Measurements from ENCODE around the gene PHF1. TPM values are rescaled to one million over a fixed set of nuclear protein-coding genes. Genes with fewer than 3 reads are reported as not detected.

The PHF1 gene
- total and polyA plus RNA-seq, 2 donors (not counting 1 experiment from before 2014, with no cell fraction given), result 198 to 365 TPM

DNA sequence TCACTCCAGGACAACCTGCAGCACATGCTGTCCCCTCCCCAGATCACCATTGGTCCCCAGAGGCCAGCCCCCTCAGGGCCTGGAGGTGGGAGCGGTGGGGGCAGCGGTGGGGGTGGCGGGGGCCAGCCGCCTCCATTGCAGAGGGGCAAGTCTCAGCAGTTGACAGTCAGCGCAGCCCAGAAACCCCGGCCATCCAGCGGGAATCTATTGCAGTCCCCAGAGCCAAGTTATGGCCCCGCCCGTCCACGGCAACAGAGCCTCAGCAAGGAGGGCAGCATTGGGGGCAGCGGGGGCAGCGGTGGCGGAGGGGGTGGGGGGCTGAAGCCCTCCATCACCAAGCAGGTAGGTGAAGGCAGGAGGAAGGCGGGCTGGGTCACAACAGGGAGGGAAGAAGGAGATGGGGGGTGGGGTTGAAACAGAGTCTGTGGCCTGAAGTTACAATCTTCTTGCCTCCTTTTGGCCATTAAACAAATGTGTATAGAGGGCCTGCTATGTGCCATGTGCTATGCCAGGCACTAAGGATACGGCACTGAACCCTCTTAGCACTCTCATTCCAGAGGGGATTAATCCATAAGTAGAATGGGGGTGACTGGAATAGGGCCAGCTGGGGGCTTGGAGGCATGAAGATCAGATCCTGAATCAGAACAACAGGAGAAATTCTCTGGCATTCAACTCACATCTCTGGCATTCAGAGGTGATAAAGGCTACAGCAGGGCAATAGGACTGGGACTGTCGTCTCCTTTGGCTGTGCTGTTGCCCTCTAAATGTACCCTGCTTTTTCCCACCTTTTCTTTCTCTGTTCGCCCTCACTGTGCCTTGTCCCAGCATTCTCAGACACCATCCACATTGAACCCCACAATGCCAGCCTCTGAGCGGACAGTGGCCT is 33.0 kb downstream of the PHF1 start:
- ChIA-PET CTCF (no interaction called here), POLR2A (no interaction called here)
- DNase-seq (no peak), ATAC-seq (ENCODE audit: low read depth) (no peak)
- intact Hi-C loops (cut with micrococcal nuclease), result no loop called here
- Mint-ChIP-seq H3K9me3 (ENCODE audit: insufficient read depth) (no peaks in the 10 kb centered on the region), H3K27me3 (no peaks in the 10 kb centered on the region), H3K4me3 (no peak overlapping the region), H3K4me1 (no peaks in the 10 kb centered on the region), H3K27ac (no peak overlapping the region)
- no peaks in the 10 kb centered on the region for H3K27me3 ChIP-seq (replicated peaks in 1 of 4; ENCODE audit: control extremely low read depth in 1 of 4, control insufficient read depth in 3 of 4, insufficient read depth in 4 of 4, low read length in 3 of 4)
- no peaks in the 10 kb centered on the region for H3K79me2 ChIP-seq (ENCODE audit: control insufficient read depth, insufficient read depth, low read length)
- H3K9me3 ChIP-seq (ENCODE audit: control extremely low read depth in 1 of 3, control insufficient read depth in 2 of 3, insufficient read depth in 1 of 3, low read length in 2 of 3), result no peaks in the 10 kb centered on the region
- WGBS (ENCODE audit: insufficient coverage), result 95% methylated on average over 8 of the region's 18 CpGs
- H2AFZ ChIP-seq (ENCODE audit: insufficient read depth, low read depth, low read length, poor library complexity, severe bottlenecking), result no peak overlapping the region
- no peaks in the 10 kb centered on the region for H3K4me1 ChIP-seq (ENCODE audit: control insufficient read depth in 2 of 2, insufficient read depth in 2 of 2, low read length in 2 of 2)
- H3K36me3 ChIP-seq (replicated peaks in 1 of 2; ENCODE audit: control extremely low read depth in 1 of 2, control insufficient read depth in 1 of 2, extremely low read depth in 1 of 2, insufficient read depth in 2 of 2, low read length in 1 of 2), result peaks cover 0 to 44% of the 10 kb centered on the region in 2 experiments
- no peak overlapping the region for H3K9ac ChIP-seq (ENCODE audit: low read length)
- H3K27ac ChIP-seq (ENCODE audit: low read length in 2 of 2), result no peak overlapping the region
- H4K20me1 ChIP-seq (ENCODE audit: control insufficient read depth, insufficient read depth, low read length, poor library complexity, severe bottlenecking), result no peaks in the 10 kb centered on the region
- no peak for TF ChIP-seq EZH2 (IDR thresholded peaks at IDR 0.05; ENCODE audit: borderline replicate concordance, insufficient read depth, low read depth, low read length, poor library complexity, severe bottlenecking)
- TF ChIP-seq, protein P1, sequence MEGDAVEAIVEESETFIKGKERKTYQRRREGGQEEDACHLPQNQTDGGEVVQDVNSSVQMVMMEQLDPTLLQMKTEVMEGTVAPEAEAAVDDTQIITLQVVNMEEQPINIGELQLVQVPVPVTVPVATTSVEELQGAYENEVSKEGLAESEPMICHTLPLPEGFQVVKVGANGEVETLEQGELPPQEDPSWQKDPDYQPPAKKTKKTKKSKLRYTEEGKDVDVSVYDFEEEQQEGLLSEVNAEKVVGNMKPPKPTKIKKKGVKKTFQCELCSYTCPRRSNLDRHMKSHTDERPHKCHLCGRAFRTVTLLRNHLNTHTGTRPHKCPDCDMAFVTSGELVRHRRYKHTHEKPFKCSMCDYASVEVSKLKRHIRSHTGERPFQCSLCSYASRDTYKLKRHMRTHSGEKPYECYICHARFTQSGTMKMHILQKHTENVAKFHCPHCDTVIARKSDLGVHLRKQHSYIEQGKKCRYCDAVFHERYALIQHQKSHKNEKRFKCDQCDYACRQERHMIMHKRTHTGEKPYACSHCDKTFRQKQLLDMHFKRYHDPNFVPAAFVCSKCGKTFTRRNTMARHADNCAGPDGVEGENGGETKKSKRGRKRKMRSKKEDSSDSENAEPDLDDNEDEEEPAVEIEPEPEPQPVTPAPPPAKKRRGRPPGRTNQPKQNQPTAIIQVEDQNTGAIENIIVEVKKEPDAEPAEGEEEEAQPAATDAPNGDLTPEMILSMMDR (IDR thresholded peaks at IDR 0.05), result no peak
- no peak overlapping the region for H3K4me3 ChIP-seq (ENCODE audit: control extremely low read depth in 1 of 5, extremely low read depth in 1 of 5, insufficient read depth in 1 of 5, low read depth in 2 of 5, low read length in 4 of 5)
- H3K4me2 ChIP-seq (replicated peaks; ENCODE audit: low read depth, low read length, poor library complexity, severe bottlenecking), result no peak overlapping the region

DNA sequence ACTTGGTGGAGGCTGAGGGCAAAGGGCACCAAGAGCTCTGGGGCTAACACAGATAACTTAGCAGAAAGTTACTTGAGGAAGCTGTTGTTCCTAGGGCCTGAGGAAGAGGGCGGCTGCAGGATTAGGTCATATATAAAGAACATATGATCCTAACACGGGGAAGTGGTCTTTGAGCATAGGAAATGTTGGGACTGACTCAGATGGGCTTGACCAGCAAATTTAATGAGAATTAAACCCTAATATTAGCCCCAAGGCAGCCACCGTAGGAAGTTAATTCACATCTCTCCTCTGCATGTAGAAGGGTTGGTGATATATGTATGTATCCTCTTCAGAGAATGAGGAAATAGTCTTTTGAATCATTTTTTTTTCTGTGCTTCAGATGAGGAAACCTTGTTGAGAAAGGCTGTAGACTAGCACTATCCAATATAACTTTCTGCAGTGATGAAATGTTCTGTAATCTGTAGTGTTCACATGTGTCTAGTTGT is 34.3 kb downstream of the PHF1 start:
- ATAC-seq (ENCODE audit: low read depth) (no peak), DNase-seq (no peak)
- H3K9ac ChIP-seq (ENCODE audit: low read length), result no peak overlapping the region
- H3K4me2 ChIP-seq (replicated peaks; ENCODE audit: low read depth, low read length, poor library complexity, severe bottlenecking), result no peak overlapping the region
- ChIA-PET POLR2A (no interaction called here), CTCF (no interaction called here)
- Mint-ChIP-seq H3K4me3 (no peak overlapping the region), H3K9me3 (ENCODE audit: insufficient read depth) (no peaks in the 10 kb centered on the region), H3K4me1 (no peaks in the 10 kb centered on the region), H3K27me3 (no peaks in the 10 kb centered on the region), H3K27ac (no peak overlapping the region)
- no peak overlapping the region for H3K27ac ChIP-seq (ENCODE audit: low read length in 2 of 2)
- no peak overlapping the region for H2AFZ ChIP-seq (ENCODE audit: insufficient read depth, low read depth, low read length, poor library complexity, severe bottlenecking)
- no peaks in the 10 kb centered on the region for H3K79me2 ChIP-seq (ENCODE audit: control insufficient read depth, insufficient read depth, low read length)
- WGBS (ENCODE audit: insufficient coverage), result 70% methylated on average over 2 of the region's 3 CpGs
- TF ChIP-seq, protein P1 (IDR thresholded peaks at IDR 0.05), result no peak
- no peak for TF ChIP-seq EZH2 (IDR thresholded peaks at IDR 0.05; ENCODE audit: borderline replicate concordance, insufficient read depth, low read depth, low read length, poor library complexity, severe bottlenecking)
- no peaks in the 10 kb centered on the region for H3K27me3 ChIP-seq (replicated peaks in 1 of 4; ENCODE audit: control extremely low read depth in 1 of 4, control insufficient read depth in 3 of 4, insufficient read depth in 4 of 4, low read length in 3 of 4)
- intact Hi-C loops (cut with micrococcal nuclease), result no loop called here
- peaks cover 0 to 40% of the 10 kb centered on the region in 2 experiments for H3K36me3 ChIP-seq (replicated peaks in 1 of 2; ENCODE audit: control extremely low read depth in 1 of 2, control insufficient read depth in 1 of 2, extremely low read depth in 1 of 2, insufficient read depth in 2 of 2, low read length in 1 of 2)
- H3K4me1 ChIP-seq (ENCODE audit: control insufficient read depth in 2 of 2, insufficient read depth in 2 of 2, low read length in 2 of 2), result no peaks in the 10 kb centered on the region
- H4K20me1 ChIP-seq (ENCODE audit: control insufficient read depth, insufficient read depth, low read length, poor library complexity, severe bottlenecking), result no peaks in the 10 kb centered on the region
- H3K9me3 ChIP-seq (ENCODE audit: control extremely low read depth in 1 of 3, control insufficient read depth in 2 of 3, insufficient read depth in 1 of 3, low read length in 2 of 3), result no peaks in the 10 kb centered on the region
- no peak overlapping the region for H3K4me3 ChIP-seq (ENCODE audit: control extremely low read depth in 1 of 5, extremely low read depth in 1 of 5, insufficient read depth in 1 of 5, low read depth in 2 of 5, low read length in 4 of 5)

All from B cell (primary cell).